Stimulated activated effector memory CD8-positive, alpha-beta T cell treated with anti-CD3 and anti-CD28 coated beads, Interleukin-12 subunit alpha, Interleukin-12 subunit beta, amount 100 ng/mL, for 72 hours (primary cell): ENCODE measurements around the gene MMP17.
A peak's percentile ranks its signal among the peaks of the same experiment; 100 is the strongest.
"Not testable (repeated sequence)": the region's sequence is repeated elsewhere in the genome, so short reads cannot be mapped to it uniquely, and the experiment has no call there.

ENCODE experiments used
- ATAC-seq: fragments of 150-1000 bp; cut with Tn5 transposase; 2 replicates; pipeline ENCODE4 v1.10.0; 2021
- DNase-seq, 2 donors: peaks; one replicate each; pipeline ENCODE4 v3.0.0; 2021 to 2022; ENCODE audit warnings: low spot score in 2 of 2
- H3K27ac Mint-ChIP-seq: one replicate; pipeline ENCODE4 v1.8.0; 2022; ENCODE audit warnings: mild to moderate bottlenecking, mixed read lengths
- H3K36me3 Mint-ChIP-seq: one replicate; pipeline ENCODE4 v1.8.0; 2022; ENCODE audit warnings: mild to moderate bottlenecking, mixed read lengths
- H3K4me1 Mint-ChIP-seq: one replicate; pipeline ENCODE4 v1.8.0; 2022; ENCODE audit warnings: mixed read lengths
- H3K4me3 Mint-ChIP-seq: one replicate; pipeline ENCODE4 v1.8.0; 2022; ENCODE audit warnings: mild to moderate bottlenecking, mixed read lengths
- H3K9me3 Mint-ChIP-seq: one replicate; pipeline ENCODE4 v1.8.0; 2022; ENCODE audit warnings: mixed read lengths

Gene MMP17

DNA sequence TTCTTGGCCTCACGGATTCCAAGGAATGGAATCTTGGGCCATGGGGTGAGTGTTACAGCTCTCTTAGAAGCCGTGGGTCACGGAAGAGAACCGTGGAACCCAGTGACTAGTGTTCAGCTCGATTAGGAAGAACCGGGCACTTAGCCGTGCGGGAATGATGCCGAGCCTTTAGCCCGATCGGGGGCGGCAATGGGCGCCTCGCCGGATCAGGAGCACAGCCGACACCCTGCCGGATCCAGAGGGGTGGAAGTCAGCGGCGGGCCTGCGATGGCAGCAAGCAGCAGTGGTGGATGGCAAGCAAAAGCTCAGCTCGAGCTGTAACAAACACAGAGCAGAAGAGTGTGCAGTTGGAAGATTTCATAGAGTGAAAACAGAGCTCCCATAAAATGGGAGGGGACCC lies 45.1 kb downstream of the MMP17 start:
- H3K9me3 Mint-ChIP-seq, result no peaks in the 10 kb centered on the region
- H3K27ac Mint-ChIP-seq, result no peak overlapping the region
- DNase-seq, result no peak
- no peak overlapping the region for H3K4me3 Mint-ChIP-seq
- peaks cover 5% of the 10 kb centered on the region for H3K4me1 Mint-ChIP-seq
- ATAC-seq, result no peak
- H3K36me3 Mint-ChIP-seq, result no peaks in the 10 kb centered on the region

DNA sequence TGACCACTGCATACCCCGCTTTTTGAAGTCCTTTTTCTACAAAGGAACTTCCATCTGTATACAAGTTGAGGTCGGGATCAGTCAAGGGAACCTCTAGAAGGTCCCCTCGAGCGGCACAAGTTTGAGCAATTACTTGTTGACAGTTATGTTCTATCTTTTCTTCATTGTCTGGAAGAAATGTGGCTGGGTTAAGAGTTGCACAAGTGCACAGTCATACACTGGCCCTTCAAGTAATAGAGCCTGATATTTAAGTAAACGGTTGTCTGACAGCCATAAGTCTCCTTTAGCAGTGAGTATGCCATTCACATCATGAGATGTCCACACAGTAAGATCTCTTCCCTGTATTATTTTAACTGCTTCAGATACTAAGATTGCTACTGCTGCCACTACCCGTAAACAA lies 46.8 kb downstream of the MMP17 start:
- H3K27ac Mint-ChIP-seq, H3K4me1 Mint-ChIP-seq, DNase-seq, H3K36me3 Mint-ChIP-seq, H3K4me3 Mint-ChIP-seq, H3K9me3 Mint-ChIP-seq, ATAC-seq: not testable (repeated sequence)

DNA sequence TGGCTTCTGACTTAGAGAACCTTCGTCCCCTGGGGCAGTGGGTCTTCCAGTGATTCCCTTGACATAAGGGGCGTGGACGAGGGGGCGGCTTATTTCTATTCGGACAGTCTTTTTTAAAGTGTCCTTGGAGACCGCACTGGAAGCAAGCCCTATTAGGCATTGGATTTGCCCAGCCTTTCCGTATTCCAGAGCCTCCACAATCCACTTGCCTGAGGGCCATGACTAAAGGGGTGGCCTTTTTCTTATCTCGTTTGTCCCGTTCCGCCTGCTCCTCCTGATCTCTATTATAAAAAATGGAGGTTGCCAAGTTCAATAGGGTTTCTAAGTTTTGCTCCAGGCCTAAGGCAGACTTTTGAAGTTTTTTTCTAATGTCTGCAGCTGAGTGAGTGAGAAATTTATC lies 49.0 kb downstream of the MMP17 start:
- H3K9me3 Mint-ChIP-seq, DNase-seq, H3K27ac Mint-ChIP-seq, H3K4me1 Mint-ChIP-seq, H3K4me3 Mint-ChIP-seq, H3K36me3 Mint-ChIP-seq, ATAC-seq: not testable (repeated sequence)

DNA sequence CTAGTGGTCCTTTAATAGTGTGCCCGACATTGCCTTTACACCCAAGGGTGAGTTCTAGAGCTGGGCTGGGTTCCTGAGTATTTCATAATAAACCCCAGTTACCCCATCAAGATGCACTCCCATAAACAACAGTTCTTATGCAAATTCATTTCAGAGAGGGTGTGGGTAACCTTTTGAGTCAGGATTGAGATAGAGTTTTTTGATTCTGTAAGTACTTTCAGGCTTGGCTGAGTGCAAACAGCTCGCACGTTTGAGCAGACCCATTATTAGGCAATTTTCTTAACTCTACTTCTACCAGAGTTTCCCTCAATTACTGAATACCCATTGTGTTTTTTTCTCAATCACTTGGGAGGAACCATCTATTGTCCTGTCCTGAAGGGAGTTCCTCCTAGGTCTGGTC lies 50.2 kb downstream of the MMP17 start:
- not testable (repeated sequence) for H3K4me3 Mint-ChIP-seq, H3K27ac Mint-ChIP-seq, H3K9me3 Mint-ChIP-seq, H3K36me3 Mint-ChIP-seq, H3K4me1 Mint-ChIP-seq, DNase-seq, ATAC-seq

DNA sequence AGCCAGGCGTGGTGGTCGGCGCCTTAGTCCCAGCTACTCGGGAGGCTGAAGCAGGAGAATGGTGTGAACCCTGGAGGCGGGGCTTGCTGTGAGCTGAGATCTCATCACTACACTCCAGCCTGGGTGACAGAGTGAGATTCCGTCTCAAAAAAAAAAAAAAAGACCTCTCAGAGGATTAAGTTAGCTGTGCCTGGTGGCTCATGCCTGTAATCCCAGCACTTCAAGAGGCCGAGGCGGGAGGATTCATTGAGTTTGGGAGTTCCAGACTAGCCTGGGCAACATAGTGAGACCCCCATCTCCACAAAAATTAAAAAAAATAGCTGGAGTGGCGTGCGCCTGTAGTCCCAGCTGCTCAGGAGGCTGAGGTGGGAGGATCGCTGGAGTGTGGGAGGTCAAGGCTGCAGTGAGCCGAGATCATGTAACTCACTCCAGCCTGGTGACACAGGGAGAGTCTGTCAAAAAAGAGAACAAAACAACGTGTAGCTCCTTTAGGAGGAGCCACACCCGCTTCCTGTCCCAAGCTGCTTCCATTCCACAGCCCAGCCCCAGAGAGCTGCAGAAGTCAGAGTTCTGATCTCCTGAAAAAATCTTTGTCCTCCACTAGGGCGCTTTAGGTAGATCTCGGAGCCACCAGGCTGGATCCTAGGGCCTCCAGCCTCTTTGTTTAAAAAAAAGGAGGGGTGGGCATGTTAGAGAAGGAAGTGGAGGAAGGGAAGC lies 54.8 kb downstream of the MMP17 start:
- no peak for ATAC-seq
- H3K27ac Mint-ChIP-seq, result no peak overlapping the region
- H3K9me3 Mint-ChIP-seq, result peaks cover 2% of the 10 kb centered on the region
- no peak overlapping the region for H3K4me3 Mint-ChIP-seq
- H3K4me1 Mint-ChIP-seq, result no peaks in the 10 kb centered on the region
- no peaks in the 10 kb centered on the region for H3K36me3 Mint-ChIP-seq
- no peak for DNase-seq

DNA sequence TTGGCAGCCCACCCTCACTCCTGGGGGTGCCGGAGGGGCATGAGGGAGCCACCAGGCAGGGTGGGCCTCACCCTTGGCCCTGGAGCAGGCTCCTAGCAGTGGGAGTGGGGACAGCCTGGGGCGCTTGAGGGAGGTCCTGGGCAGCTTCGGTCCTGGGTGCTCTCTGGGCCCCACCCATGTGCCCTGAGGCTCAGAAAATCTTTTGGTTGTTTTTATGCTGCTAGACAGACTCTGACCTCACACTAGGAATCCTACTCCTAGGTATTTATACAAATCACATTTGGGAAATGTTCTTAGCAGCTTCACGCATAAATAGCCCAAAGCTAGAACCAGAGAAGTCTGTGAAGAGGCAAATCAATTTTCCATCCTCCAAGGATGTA lies 55.3 kb downstream of the MMP17 start:
- Mint-ChIP-seq H3K9me3 (peaks cover 2% of the 10 kb centered on the region), H3K4me3 (no peak overlapping the region), H3K27ac (no peak overlapping the region), H3K4me1 (no peaks in the 10 kb centered on the region), H3K36me3 (no peaks in the 10 kb centered on the region)
- ATAC-seq (no peak), DNase-seq (no peak)

DNA sequence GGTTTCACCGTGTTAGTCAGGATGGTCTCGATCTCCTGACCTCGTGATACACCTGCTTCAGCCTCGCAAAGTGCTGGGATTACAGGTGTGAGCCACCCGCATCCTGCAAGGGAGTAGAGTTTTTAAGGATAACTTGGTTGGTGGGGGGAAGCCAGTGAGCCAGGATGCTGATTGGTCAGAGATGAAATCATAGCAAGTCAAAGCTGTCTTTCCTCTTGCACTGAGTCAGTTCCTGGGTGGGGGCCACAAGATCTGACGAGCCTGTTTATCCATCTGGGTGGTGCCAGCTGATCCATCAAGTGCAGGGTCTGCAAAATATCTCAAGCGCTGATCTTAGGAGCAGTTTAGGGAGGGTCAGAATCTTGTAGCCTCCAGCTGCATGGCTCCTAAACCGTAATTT lies 56.9 kb downstream of the MMP17 start:
- ATAC-seq, H3K4me3 Mint-ChIP-seq, H3K9me3 Mint-ChIP-seq, DNase-seq, H3K4me1 Mint-ChIP-seq, H3K27ac Mint-ChIP-seq, H3K36me3 Mint-ChIP-seq: not testable (repeated sequence)

DNA sequence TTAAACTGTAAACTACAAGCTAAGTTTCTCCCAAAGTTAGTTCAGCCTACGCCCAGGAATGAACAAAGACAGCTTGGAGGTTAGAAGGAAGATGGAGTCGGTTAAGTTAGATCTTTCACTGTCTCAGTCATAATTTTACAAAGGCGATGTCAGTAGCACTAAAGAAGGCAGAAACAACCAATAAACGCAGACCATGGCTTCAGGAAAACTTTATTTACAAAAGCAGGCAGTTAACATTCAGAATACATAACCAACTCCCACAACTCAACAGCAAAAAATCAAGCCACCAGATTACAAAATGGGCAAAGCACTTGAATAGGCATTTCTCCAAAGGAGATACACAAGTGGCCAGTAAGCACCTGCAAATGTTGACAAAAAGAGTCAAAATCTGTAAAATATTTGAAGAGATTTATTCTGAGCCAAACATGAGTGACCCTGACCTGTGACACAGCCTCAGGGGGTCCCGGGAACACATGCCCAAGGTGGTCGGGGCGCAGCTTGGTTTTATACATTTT lies 57.4 kb downstream of the MMP17 start:
- H3K36me3 Mint-ChIP-seq, result no peaks in the 10 kb centered on the region
- H3K4me1 Mint-ChIP-seq, result no peaks in the 10 kb centered on the region
- DNase-seq (no peak), ATAC-seq (no peak)
- H3K4me3 Mint-ChIP-seq, result no peak overlapping the region
- H3K9me3 Mint-ChIP-seq, result peaks cover 2% of the 10 kb centered on the region
- no peak overlapping the region for H3K27ac Mint-ChIP-seq

DNA sequence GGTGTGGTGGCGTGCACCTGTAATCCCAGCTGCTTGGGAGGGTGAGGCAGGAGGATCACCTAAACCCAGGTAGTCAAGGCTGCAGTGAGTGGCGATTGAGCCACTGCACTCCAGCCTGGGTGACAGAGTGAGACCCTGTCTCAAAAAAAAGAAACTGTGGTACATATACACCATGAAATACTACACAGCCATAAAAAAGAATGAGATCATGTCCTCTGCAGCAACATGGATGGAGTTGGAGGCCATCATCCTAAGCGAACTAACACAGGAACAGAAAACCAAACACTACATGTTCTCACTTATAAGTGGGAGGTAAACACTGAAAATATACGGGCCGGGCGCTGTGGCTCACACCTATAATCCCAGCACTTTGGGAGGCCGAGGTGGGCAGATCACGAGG lies 63.5 kb downstream of the MMP17 start:
- H3K4me3 Mint-ChIP-seq, H3K36me3 Mint-ChIP-seq, DNase-seq, ATAC-seq, H3K9me3 Mint-ChIP-seq, H3K4me1 Mint-ChIP-seq: not testable (repeated sequence)
- H3K27ac Mint-ChIP-seq, result peak overlapping the region; percentile 64

DNA sequence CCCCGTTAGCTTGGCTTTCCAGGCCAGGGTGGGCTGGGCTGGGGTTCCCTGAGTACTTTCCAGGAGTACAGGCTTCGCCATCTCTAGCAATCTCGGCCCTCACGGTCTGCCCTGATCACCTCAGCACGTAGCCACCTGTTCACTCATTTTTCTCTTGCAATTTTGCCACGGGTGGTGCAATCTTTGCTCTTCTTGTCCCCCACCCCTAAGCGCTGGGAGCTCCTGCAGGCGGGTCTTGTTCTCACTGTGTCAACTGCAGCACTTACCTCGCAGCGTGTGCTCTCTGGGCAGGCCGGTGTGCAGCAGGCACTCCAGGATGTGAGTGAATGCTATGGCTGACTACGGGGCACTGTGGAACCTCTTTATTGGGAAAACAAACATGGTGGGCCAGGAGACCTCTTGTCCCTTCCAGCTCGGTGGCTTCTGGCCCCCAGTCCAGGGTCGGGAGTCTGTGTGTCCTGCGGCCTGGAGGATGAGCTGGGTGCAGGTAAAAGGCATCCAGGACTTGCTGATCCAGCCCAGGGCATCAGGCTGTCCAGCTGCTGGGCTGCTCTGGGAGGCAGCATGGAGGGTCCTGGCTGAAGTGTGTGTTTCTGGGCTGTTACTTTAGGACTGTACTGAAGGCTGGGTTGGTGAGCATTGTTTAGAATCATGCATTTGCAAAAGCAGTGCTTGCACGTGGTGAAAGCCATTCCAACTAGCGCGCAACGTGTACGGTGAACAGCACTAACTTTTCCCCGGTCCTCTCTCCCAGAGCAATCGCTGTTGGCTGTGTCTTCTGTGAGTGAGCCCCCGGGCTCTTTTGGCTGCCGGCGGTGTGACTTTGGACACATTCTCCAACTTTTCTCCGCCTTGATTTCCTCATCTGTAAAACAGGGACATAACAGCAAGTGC lies 64.8 kb downstream of the MMP17 start:
- Mint-ChIP-seq H3K36me3 (peaks cover 12% of the 10 kb centered on the region), H3K9me3 (no peaks in the 10 kb centered on the region), H3K27ac (no peak overlapping the region), H3K4me3 (peak overlapping the region; percentile 80), H3K4me1 (peaks cover 13% of the 10 kb centered on the region)
- ATAC-seq, result no peak
- DNase-seq, result no peak

DNA sequence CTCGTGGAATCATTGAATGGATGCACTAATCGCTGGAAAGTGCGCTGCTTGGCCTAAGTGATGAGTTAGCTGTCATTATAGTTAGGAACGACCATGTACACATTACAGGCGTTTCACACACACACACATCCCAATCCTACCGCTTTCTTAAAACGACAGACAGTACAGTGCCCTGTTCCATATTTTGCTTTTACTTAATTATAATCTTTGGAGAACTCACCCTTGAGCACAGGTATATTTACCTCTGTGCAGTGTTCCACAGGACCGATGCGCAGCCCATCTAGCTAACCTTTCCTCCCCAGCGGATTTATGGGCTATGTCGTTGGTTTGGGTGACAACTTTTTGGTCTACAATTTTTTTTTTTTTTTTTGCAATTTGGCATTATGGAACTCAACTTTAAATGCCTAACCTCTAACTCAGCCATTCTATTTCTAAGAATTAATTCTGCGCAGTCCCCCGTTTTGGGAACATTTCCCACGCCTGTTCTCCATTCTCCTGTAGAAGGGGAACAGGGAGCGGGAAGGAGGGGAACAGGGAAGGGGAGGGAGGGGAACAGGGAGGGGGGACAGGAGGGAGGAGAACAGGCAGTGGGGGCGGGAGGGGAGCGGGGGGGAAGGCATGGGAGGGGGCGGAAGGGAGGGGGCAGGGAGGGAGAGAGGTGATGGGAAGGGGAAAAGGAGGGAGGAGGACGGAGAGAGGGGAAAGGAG lies 65.6 kb downstream of the MMP17 start:
- Mint-ChIP-seq H3K36me3 (peaks cover 12% of the 10 kb centered on the region), H3K27ac (no peak overlapping the region), H3K4me3 (peak overlapping the region; percentile 80), H3K9me3 (no peaks in the 10 kb centered on the region), H3K4me1 (peaks cover 13% of the 10 kb centered on the region)
- DNase-seq, result no peak
- ATAC-seq, result no peak

DNA sequence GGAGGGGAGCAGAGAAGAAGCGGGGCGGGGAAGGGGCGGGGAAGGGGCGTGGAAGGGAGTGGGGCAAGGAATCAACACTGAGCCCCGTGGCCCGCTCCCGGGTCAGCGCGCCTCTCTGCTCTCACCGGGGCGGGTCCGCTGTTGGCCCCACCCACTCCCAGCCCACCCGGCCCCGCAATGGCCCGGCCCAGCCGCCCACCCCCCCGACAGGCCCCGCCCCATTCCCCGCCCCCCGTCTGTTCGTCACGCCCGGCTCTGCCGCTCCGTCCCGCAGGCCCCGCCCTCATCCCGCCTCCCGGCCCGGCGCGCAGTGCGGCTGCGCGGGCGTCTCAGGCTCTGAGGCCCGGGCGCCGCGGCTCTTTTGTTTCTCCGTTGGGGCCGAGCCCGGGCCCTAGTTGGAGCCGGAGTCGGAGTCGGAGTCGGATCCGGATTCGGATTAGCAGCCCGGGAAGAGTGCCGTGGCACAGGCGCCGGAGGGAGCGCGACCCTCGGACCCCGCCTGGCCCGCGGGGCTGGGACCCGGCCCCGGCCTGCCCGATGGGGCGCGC lies 66.2 kb downstream of the MMP17 start, which contains the start of gene ULK1:
TSS of gene ULK1 (plus strand) at position 310 of the 548 bp plus-strand sequence. CDS start 380 bp downstream, outside the sequence.
- Mint-ChIP-seq H3K36me3 (peaks cover 12% of the 10 kb centered on the region), H3K4me1 (peaks cover 13% of the 10 kb centered on the region), H3K4me3 (peak within 1 kb of the TSS; percentile 80), H3K9me3 (no peaks in the 10 kb centered on the region), H3K27ac (peak within 1 kb of the TSS; percentile 76)
- ATAC-seq (peak; percentile 82), DNase-seq (peak; percentile 92 to 95)

DNA sequence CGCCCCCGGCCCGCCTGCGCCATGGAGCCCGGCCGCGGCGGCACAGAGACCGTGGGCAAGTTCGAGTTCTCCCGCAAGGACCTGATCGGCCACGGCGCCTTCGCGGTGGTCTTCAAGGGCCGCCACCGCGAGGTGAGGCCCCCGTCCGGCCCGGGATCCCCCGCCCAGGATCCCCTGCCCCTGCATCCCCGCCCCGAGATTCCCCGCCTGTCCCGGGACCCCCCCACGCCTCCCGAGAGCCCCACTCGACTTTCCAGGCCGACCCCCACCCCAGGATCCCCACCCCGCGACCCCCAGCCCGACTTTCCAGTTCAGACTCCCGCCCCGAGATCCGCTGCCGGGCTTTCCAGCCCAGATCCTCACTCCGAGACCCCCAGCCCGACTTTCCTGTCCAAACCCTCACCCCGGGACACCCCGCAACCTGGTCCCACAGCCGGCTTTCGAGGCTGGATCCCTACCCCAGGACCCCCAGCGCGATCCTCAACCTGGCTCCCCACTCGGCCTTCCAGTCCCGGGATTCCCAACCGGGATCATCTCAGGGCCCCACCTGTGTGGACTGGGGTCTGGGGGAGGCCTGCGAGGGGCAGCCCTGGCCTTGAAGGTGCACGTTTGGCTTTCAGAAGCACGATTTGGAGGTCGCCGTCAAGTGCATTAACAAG lies 66.9 kb downstream of the MMP17 start:
- H3K9me3 Mint-ChIP-seq, result no peaks in the 10 kb centered on the region
- H3K4me3 Mint-ChIP-seq, result peak overlapping the region; percentile 80
- H3K27ac Mint-ChIP-seq, result peak overlapping the region; percentile 76
- peak in 1 of 2 donors; percentile 54 for DNase-seq
- H3K36me3 Mint-ChIP-seq, result peaks cover 15% of the 10 kb centered on the region
- ATAC-seq, result no peak
- peaks cover 13% of the 10 kb centered on the region for H3K4me1 Mint-ChIP-seq

DNA sequence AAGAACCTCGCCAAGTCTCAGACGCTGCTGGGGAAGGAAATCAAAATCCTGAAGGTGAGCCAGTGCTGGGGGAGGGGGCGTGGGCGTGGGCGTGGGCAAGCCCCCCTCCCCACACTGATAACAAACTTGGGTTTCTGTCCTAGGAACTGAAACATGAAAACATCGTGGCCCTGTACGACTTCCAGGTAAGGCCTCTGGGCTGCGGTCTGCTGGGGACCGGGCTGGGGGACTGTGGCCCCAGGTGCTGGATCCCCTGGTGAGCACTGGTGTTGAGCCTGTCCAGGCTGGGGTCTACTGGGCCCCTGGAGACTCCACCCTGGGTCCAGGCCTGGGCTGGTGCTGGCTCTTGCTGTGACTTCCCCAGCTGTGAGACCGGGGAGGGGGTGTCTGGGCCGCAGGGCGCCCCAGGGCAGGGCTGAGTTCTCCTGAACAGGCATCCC lies 67.5 kb downstream of the MMP17 start:
- H3K27ac Mint-ChIP-seq, result peak overlapping the region; percentile 76
- H3K9me3 Mint-ChIP-seq, result no peaks in the 10 kb centered on the region

More for the DNA sequence above, 67.5 kb downstream of the MMP17 start:
- Mint-ChIP-seq H3K4me1 (peaks cover 13% of the 10 kb centered on the region), H3K4me3 (peak overlapping the region; percentile 80), H3K36me3 (peaks cover 21% of the 10 kb centered on the region)
- ATAC-seq (no peak), DNase-seq (peak in 1 of 2 donors; percentile 59)
